CD4-positive, alpha-beta memory T cell (primary cell): ENCODE measurements around the gene ALOX12B. TPM values are rescaled to one million over a fixed set of nuclear protein-coding genes. Genes with fewer than 3 reads are reported as not detected.
A peak's percentile ranks its signal among the peaks of the same experiment; 100 is the strongest.

Source experiments
- CTCF ChIA-PET: fragments of 350-600 bp; sonication (Branson Sonifier 250); formaldehyde crosslinking; loops from one replicate; lab custom pipeline; 2021; ENCODE audit warnings: inconsistent platforms; ENCODE audit not compliant: partially characterized antibody; lab: Charles Lee
- POLR2A ChIA-PET: fragments of 350-600 bp; sonication (Branson Sonifier 250); formaldehyde crosslinking; loops from one replicate; lab custom pipeline; 2021; ENCODE audit not compliant: partially characterized antibody; lab: Charles Lee
- DNase-seq, 5 donors: peaks; one replicate each; pipeline versions ENCODE4 v3.0.0 to v3.0.0-alpha.2; 2020 to 2022; ENCODE audit warnings: mixed read lengths in 1 of 5
- H3K27ac ChIP-seq: one replicate; pipeline ENCODE4 v1.7.0; 2013; ENCODE audit warnings: low read depth, low read length
- H3K27me3 ChIP-seq: 2 replicates; pipeline ENCODE4 v1.7.0; 2013; ENCODE audit warnings: mild to moderate bottlenecking, low read length, moderate library complexity; ENCODE audit not compliant: insufficient read depth
- H3K36me3 ChIP-seq: 2 replicates; pipeline ENCODE4 v1.7.0; 2013; ENCODE audit warnings: mild to moderate bottlenecking, low read length, moderate library complexity; ENCODE audit not compliant: insufficient read depth
- H3K4me1 ChIP-seq: 2 replicates; pipeline ENCODE4 v1.7.0; 2013; ENCODE audit warnings: mild to moderate bottlenecking, low read length, moderate library complexity; ENCODE audit not compliant: insufficient read depth
- H3K4me3 ChIP-seq, 2 donors: one replicate each; pipeline ENCODE4 v1.7.0; 2013; ENCODE audit warnings: low read length in 2 of 2, mild to moderate bottlenecking in 1 of 2
- H3K9me3 ChIP-seq, 2 donors: one replicate each; pipeline ENCODE4 v1.7.0; 2013; ENCODE audit warnings: low read length in 2 of 2, control low read depth in 1 of 2; ENCODE audit not compliant: control insufficient read depth in 1 of 2
- H3K27ac Mint-ChIP-seq, 7 donors: one replicate each; pipeline ENCODE4 v1.8.0; 2020 to 2021; ENCODE audit warnings: mixed read lengths in 7 of 7, mild to moderate bottlenecking in 6 of 7, inconsistent platforms in 3 of 7, moderate library complexity in 3 of 7
- H3K27me3 Mint-ChIP-seq, 2 donors: one replicate each; pipeline ENCODE4 v1.8.0; 2020 to 2021; ENCODE audit warnings: mixed read lengths in 2 of 2
- H3K36me3 Mint-ChIP-seq, 2 donors: one replicate each; pipeline ENCODE4 v1.8.0; 2020 to 2021; ENCODE audit warnings: mixed read lengths in 2 of 2, inconsistent platforms in 1 of 2, mild to moderate bottlenecking in 1 of 2
- H3K4me1 Mint-ChIP-seq, 4 donors: one replicate each; pipeline ENCODE4 v1.8.0; 2020 to 2021; ENCODE audit warnings: mixed read lengths in 4 of 4, mild to moderate bottlenecking in 1 of 4
- H3K4me3 Mint-ChIP-seq, 8 donors: one replicate each; pipeline ENCODE4 v1.8.0; 2020 to 2021; ENCODE audit warnings: mixed read lengths in 8 of 8, mild to moderate bottlenecking in 7 of 8, moderate library complexity in 6 of 8, inconsistent platforms in 3 of 8
- H3K9me3 Mint-ChIP-seq, 8 donors: one replicate each; pipeline ENCODE4 v1.8.0; 2020 to 2021; ENCODE audit warnings: mixed read lengths in 8 of 8, mild to moderate bottlenecking in 5 of 8, inconsistent platforms in 3 of 8, moderate library complexity in 1 of 8
- intact Hi-C: fragments of 100-400 bp; cut with micrococcal nuclease; formaldehyde crosslinking; loops from one replicate; pipeline ENCODE4 v1.15.1; 2023
- polyA plus RNA-seq, 2 donors: library from polyadenylated mRNA; unstranded; fragments of 300-500 nt; fragmentation: Illumina TruSeq; gene quantifications; one replicate each; pipeline ENCODE4 v1.2.3, GENCODE V29; 2021
- total RNA-seq, 2 experiments: library from RNA; stranded (reverse); gene quantifications; one replicate each; pipeline ENCODE4 v1.2.3, GENCODE V29; 2021

Gene ALOX12B
- total and polyA plus RNA-seq, 4 experiments from 2014 or later = 0.44 to 0.79 TPM; not detected in 2

GRCh38 chr17:8122422-8122923 is 35.0 kb upstream of the ALOX12B start:
- Mint-ChIP-seq H3K27me3 (peaks cover 12 to 48% of the 10 kb centered on the region in 2 donors), H3K27ac (peak overlapping the region in 4 of 7 donors; percentile 72 to 100 (median 78)), H3K4me1 (peaks cover 58 to 91% (median 75%) of the 10 kb centered on the region in 4 donors), H3K36me3 (peaks cover 0 to 49% of the 10 kb centered on the region in 2 donors), H3K4me3 (peak overlapping the region; percentile 82 to 99 (median 92)), H3K9me3 (peaks cover 0 to 33% (median under 1%) of the 10 kb centered on the region in 8 donors)
- no peaks in the 10 kb centered on the region for H3K36me3 ChIP-seq
- DNase-seq = no peak
- CTCF ChIA-PET = interaction anchor here (0.9 to 2.8 kb wide), 5 partner anchors 12 to 43 kb away, joined by 3 to 21 read pairs (median 3); no protein-coding TSS in a partner anchor
- POLR2A ChIA-PET = interaction anchor here (0.6 to 9.5 kb wide), 12 partner anchors 12 to 130 kb away, joined by 3 to 152 read pairs (median 5); partner anchors contain the start of gene BORCS6
- H3K9me3 ChIP-seq = no peaks in the 10 kb centered on the region
- no peak overlapping the region for H3K27ac ChIP-seq
- peaks cover 80% of the 10 kb centered on the region for H3K4me1 ChIP-seq
- peak overlapping the region; percentile 49 for H3K4me3 ChIP-seq
- peaks cover 20% of the 10 kb centered on the region for H3K27me3 ChIP-seq
- intact Hi-C loops = no loop called here

GRCh38 chr17:8121681-8122421 is 34.3 kb upstream of the ALOX12B start:
- H3K36me3 ChIP-seq = no peaks in the 10 kb centered on the region
- H3K27ac ChIP-seq = no peak overlapping the region
- peak overlapping the region; percentile 82 to 99 (median 92) for H3K4me3 Mint-ChIP-seq
- H3K4me1 Mint-ChIP-seq = peaks cover 54 to 86% (median 71%) of the 10 kb centered on the region in 4 donors
- peaks cover 0 to 33% (median under 1%) of the 10 kb centered on the region in 8 donors for H3K9me3 Mint-ChIP-seq
- ChIA-PET POLR2A (interaction anchor here (0.6 to 9.5 kb wide), 11 partner anchors 12 to 101 kb away, joined by 3 to 152 read pairs (median 4); partner anchors contain the start of gene BORCS6), CTCF (interaction anchor here (0.7 kb wide), 1 partner anchor 89 kb away, joined by 3 read pairs; the partner anchor contains the start of gene AURKB)
- peaks cover 78% of the 10 kb centered on the region for H3K4me1 ChIP-seq
- peaks cover 20% of the 10 kb centered on the region for H3K27me3 ChIP-seq
- H3K4me3 ChIP-seq = peak overlapping the region in 1 of 2 donors; percentile 49
- peak overlapping the region in 3 of 7 donors; percentile 61 to 100 (median 77) for H3K27ac Mint-ChIP-seq
- intact Hi-C loops = no loop called here
- H3K36me3 Mint-ChIP-seq = peaks cover 0 to 48% of the 10 kb centered on the region in 2 donors
- no peaks in the 10 kb centered on the region for H3K9me3 ChIP-seq
- H3K27me3 Mint-ChIP-seq = peaks cover 12 to 44% of the 10 kb centered on the region in 2 donors
- DNase-seq = peak in 4 of 5 donors; percentile 27 to 44 (median 36)

GRCh38 chr17:8121407-8121680 is 33.8 kb upstream of the ALOX12B start:
- Mint-ChIP-seq H3K27ac (peak overlapping the region in 1 of 7 donors; percentile 100), H3K4me1 (peaks cover 51 to 87% (median 67%) of the 10 kb centered on the region in 4 donors), H3K9me3 (peaks cover 0 to 31% (median under 1%) of the 10 kb centered on the region in 8 donors), H3K4me3 (peak overlapping the region; percentile 88 to 95 (median 94)), H3K27me3 (peaks cover 16 to 46% of the 10 kb centered on the region in 2 donors), H3K36me3 (peaks cover 0 to 45% of the 10 kb centered on the region in 2 donors)
- DNase-seq = no peak
- H3K9me3 ChIP-seq = no peaks in the 10 kb centered on the region
- POLR2A ChIA-PET = interaction anchor here (1.5 to 9.5 kb wide), 6 partner anchors 13 to 102 kb away, joined by 4 to 152 read pairs (median 36); no protein-coding TSS in a partner anchor
- intact Hi-C loops = no loop called here
- peaks cover 74% of the 10 kb centered on the region for H3K4me1 ChIP-seq
- H3K36me3 ChIP-seq = no peaks in the 10 kb centered on the region
- peak overlapping the region in 1 of 2 donors; percentile 24 for H3K4me3 ChIP-seq
- CTCF ChIA-PET = no interaction called here
- H3K27me3 ChIP-seq = peaks cover 23% of the 10 kb centered on the region
- no peak overlapping the region for H3K27ac ChIP-seq

- Mint-ChIP-seq H3K27me3 (peaks cover 16 to 50% of the 10 kb centered on the region in 2 donors), H3K9me3 (peaks cover 0 to 29% (median under 1%) of the 10 kb centered on the region in 8 donors), H3K4me1 (peaks cover 47 to 81% (median 63%) of the 10 kb centered on the region in 4 donors), H3K36me3 (peaks cover 0 to 42% of the 10 kb centered on the region in 2 donors), H3K4me3 (peak overlapping the region; percentile 88 to 95 (median 94)), H3K27ac (peak overlapping the region; percentile 84 to 100 (median 98))
- POLR2A ChIA-PET = interaction anchor here (0.5 to 9.5 kb wide), 24 partner anchors 8 to 180 kb away, joined by 3 to 152 read pairs (median 14); partner anchors contain the start of genes BORCS6, CTC1, PER1 and PFAS
- H3K9me3 ChIP-seq = no peaks in the 10 kb centered on the region
- DNase-seq = peak in 2 of 5 donors; percentile 12 to 83
- peaks cover 28% of the 10 kb centered on the region for H3K27me3 ChIP-seq
- peaks cover 69% of the 10 kb centered on the region for H3K4me1 ChIP-seq
- no peak overlapping the region for H3K27ac ChIP-seq
- CTCF ChIA-PET = interaction anchor here (1.0 to 4.1 kb wide), 20 partner anchors 11 to 433 kb away, joined by 3 to 89 read pairs (median 20); partner anchors contain the start of genes BORCS6, CTC1, PFAS and SLC25A35
- intact Hi-C loops = loop anchor here (1.0 kb wide), 2 partner anchors 18 to 127 kb away; no protein-coding TSS in a partner anchor
- no peaks in the 10 kb centered on the region for H3K36me3 ChIP-seq
- H3K4me3 ChIP-seq = peak overlapping the region; percentile 24 to 60
These were observed 33.2 kb upstream of the ALOX12B start for GRCh38 chr17:8120520-8121406.

DNA sequence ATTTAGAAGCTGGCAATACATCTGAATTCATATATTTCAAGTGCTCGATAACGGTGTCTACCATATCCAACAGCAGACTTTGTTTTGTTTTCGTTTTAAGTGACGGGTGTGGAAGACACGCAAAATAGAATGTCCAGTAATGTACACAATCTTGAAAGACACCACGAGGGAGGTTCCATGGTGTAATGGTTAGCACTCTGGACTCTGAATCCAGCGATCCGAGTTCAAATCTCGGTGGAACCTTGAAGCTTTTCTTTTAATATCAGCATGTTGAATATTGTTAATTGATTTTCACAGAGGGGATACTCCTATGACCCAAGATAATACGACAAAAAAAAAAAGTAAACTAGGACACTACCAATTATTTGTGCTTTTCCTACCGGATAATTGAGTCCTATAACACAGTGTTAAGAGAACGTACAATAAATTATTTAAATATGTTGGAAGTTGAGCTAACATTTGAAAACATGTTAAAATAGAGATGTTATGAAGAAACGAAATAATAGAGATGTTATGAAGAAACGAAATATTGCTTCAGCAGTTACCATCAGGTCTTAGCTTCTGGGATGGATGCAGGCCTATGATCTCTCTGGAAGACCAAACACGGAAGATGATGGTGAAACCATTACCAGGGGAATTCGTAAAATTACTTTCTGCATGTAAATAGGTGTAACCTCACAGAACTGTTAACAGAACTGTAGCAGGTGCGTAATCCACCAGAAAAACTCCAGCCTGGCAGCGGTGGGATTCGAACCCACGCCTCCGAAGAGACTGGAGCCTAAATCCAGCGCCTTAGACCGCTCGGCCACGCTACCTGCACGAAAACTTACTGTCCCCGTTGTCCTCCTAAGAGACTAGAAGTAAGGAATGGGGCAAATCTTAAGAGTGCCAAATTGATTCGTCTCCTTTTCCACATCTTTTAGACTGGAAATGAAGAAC is 32.3 kb upstream of the ALOX12B start:
- DNase-seq = peak; percentile 89 to 94 (median 92)
- peak overlapping the region; percentile 88 to 95 (median 94) for H3K4me3 Mint-ChIP-seq
- peaks cover 0 to 20% (median under 1%) of the 10 kb centered on the region in 8 donors for H3K9me3 Mint-ChIP-seq
- no peaks in the 10 kb centered on the region for H3K9me3 ChIP-seq
- H3K27me3 ChIP-seq = peaks cover 33% of the 10 kb centered on the region
- ChIA-PET POLR2A (interaction anchor here (0.5 to 9.5 kb wide), 52 partner anchors 7 to 1445 kb away, joined by 3 to 152 read pairs (median 4); partner anchors contain the start of genes AURKB, BORCS6, CNTROB and CTC1), CTCF (interaction anchor here (0.6 to 4.1 kb wide), 52 partner anchors 7 to 783 kb away, joined by 3 to 89 read pairs (median 4); partner anchors contain the start of genes ACAP1, BORCS6, CTC1 and GUCY2D)
- H3K27ac ChIP-seq = no peak overlapping the region
- intact Hi-C loops = loop anchor here (1.0 to 2.0 kb wide), 10 partner anchors 10 to 263 kb away; partner anchors contain the start of gene RPL26
- peaks cover 41 to 72% (median 56%) of the 10 kb centered on the region in 4 donors for H3K4me1 Mint-ChIP-seq
- peaks cover 61% of the 10 kb centered on the region for H3K4me1 ChIP-seq
- peaks cover 0 to 36% of the 10 kb centered on the region in 2 donors for H3K36me3 Mint-ChIP-seq
- H3K36me3 ChIP-seq = no peaks in the 10 kb centered on the region
- peaks cover 21 to 55% of the 10 kb centered on the region in 2 donors for H3K27me3 Mint-ChIP-seq
- H3K4me3 ChIP-seq = peak overlapping the region; percentile 60 to 69
- H3K27ac Mint-ChIP-seq = peak overlapping the region; percentile 89 to 100 (median 98)
